Smooth muscle cell (in vitro differentiated cells): ENCODE results near the gene PIK3R1. TPM values are rescaled to one million over a fixed set of nuclear protein-coding genes. Genes with fewer than 3 reads are reported as not detected.

ENCODE experiments used
- DNase-seq: peaks from one replicate; lab custom pipeline; 2025; ENCODE audit not compliant: unreplicated experiment; lab: John Stamatoyannopoulos, UW
- H2AFZ ChIP-seq: fragments of 200-600 bp; sonication (generic); 2 replicates; pipeline ENCODE4 v1.6.0; 2016; ENCODE audit warnings: antibody characterized with exemption, low read depth, mild to moderate bottlenecking
- H3F3A ChIP-seq: fragments of 200-600 bp; sonication (generic); 2 replicates; pipeline ENCODE4 v1.6.0; 2017; ENCODE audit warnings: antibody characterized with exemption, low read depth
- H3K27ac ChIP-seq: fragments of 200-600 bp; sonication (generic); 2 replicates; pipeline ENCODE4 v1.5.1; 2016; ENCODE audit warnings: low read depth, mild to moderate bottlenecking
- H3K27me3 ChIP-seq: fragments of 200-600 bp; sonication (generic); 2 replicates; pipeline ENCODE4 v1.6.1; 2016; ENCODE audit warnings: low read depth, mild to moderate bottlenecking
- H3K36me3 ChIP-seq: fragments of 200-600 bp; sonication (generic); 2 replicates; pipeline ENCODE4 v1.5.1; 2016; ENCODE audit warnings: low read depth
- H3K4me1 ChIP-seq: fragments of 200-600 bp; sonication (generic); 2 replicates; pipeline ENCODE4 v1.5.1; 2016; ENCODE audit warnings: low read depth
- H3K4me2 ChIP-seq: fragments of 200-600 bp; sonication (generic); 2 replicates; pipeline ENCODE4 v1.6.0; 2016; ENCODE audit warnings: mild to moderate bottlenecking
- H3K4me3 ChIP-seq: fragments of 200-600 bp; sonication (generic); 2 replicates; pipeline ENCODE4 v1.5.1; 2016; ENCODE audit warnings: mild to moderate bottlenecking
- H3K79me2 ChIP-seq: fragments of 200-600 bp; sonication (generic); 2 replicates; pipeline ENCODE4 v1.6.0; 2016; ENCODE audit warnings: low read depth, mild to moderate bottlenecking
- H3K9ac ChIP-seq: fragments of 200-600 bp; sonication (generic); 2 replicates; pipeline ENCODE4 v1.6.0; 2016; ENCODE audit warnings: low read depth
- H3K9me3 ChIP-seq: fragments of 200-600 bp; sonication (generic); replicated peaks from 2 replicates; pipeline ENCODE4 v1.5.1; 2016; ENCODE audit warnings: low read depth
- H4K20me1 ChIP-seq: fragments of 200-600 bp; sonication (generic); 2 replicates; pipeline ENCODE4 v1.6.0; 2016; ENCODE audit warnings: low read depth
- CTCF ChIP-seq: fragments of 200-600 bp; sonication (generic); IDR thresholded peaks from 2 replicates; pipeline ENCODE4 v1.5.1; 2017; ENCODE audit warnings: borderline replicate concordance, mild to moderate bottlenecking, antibody characterized with exemption; ENCODE audit not compliant: insufficient read depth, poor library complexity, severe bottlenecking
- WGBS: methylation state at CpG from one replicate; pipeline ENCODE4 v1.1.7; 2016; ENCODE audit warnings: low lambda C conversion rate; 5-methylcytosine and 5-hydroxymethylcytosine counted together
- polyA plus RNA-seq: library from polyadenylated mRNA; unstranded; fragments of >200 nt; fragmentation: Nextera tagmentation; extraction: Ambion mirVana; gene quantifications from 2 replicates; pipeline ENCODE4 v1.2.1, GENCODE V29; 2016
- total RNA-seq: library from RNA; depleted of rRNA; stranded (reverse); fragments of >200 nt; gene quantifications from 2 replicates; pipeline ENCODE4 v1.2.3, GENCODE V29; 2014

The PIK3R1 gene
- total and polyA plus RNA-seq, 2 experiments from 2014 or later: 5.3 to 63.6 TPM

- no peak overlapping the region for H3K4me3 ChIP-seq
- no peaks in the 10 kb centered on the region for H3F3A ChIP-seq
- H2AFZ ChIP-seq: no peak overlapping the region
- H3K36me3 ChIP-seq: no peaks in the 10 kb centered on the region
- no peak for TF ChIP-seq CTCF
- no peak overlapping the region for H3K9ac ChIP-seq
- DNase-seq: no peak
- H3K9me3 ChIP-seq: no peaks in the 10 kb centered on the region
- no peaks in the 10 kb centered on the region for H3K27me3 ChIP-seq
- H4K20me1 ChIP-seq: no peaks in the 10 kb centered on the region
- 87% methylated on average over 7 of the region's 7 CpGs for WGBS
- no peak overlapping the region for H3K4me2 ChIP-seq
- H3K4me1 ChIP-seq: peaks cover 3% of the 10 kb centered on the region
- H3K79me2 ChIP-seq: no peaks in the 10 kb centered on the region
- no peak overlapping the region for H3K27ac ChIP-seq
Measured at GRCh38 chr5:68176802-68177479, 38.6 kb upstream of the PIK3R1 start.

- H3K4me2 ChIP-seq: no peak overlapping the region
- H3K27ac ChIP-seq: no peak overlapping the region
- no peaks in the 10 kb centered on the region for H4K20me1 ChIP-seq
- H3F3A ChIP-seq: no peaks in the 10 kb centered on the region
- H3K9ac ChIP-seq: no peak overlapping the region
- no peak overlapping the region for H3K4me3 ChIP-seq
- TF ChIP-seq CTCF: no peak
- no peak overlapping the region for H2AFZ ChIP-seq
- no peaks in the 10 kb centered on the region for H3K27me3 ChIP-seq
- WGBS: 86% methylated on average over 11 of the region's 11 CpGs
- no peak for DNase-seq
- H3K9me3 ChIP-seq: no peaks in the 10 kb centered on the region
- H3K79me2 ChIP-seq: no peaks in the 10 kb centered on the region
- H3K36me3 ChIP-seq: no peaks in the 10 kb centered on the region
- H3K4me1 ChIP-seq: no peaks in the 10 kb centered on the region
Measured at GRCh38 chr5:68177676-68178075, 37.9 kb upstream of the PIK3R1 start.

GRCh38 chr5:68178579-68178978 lies 37.0 kb upstream of the PIK3R1 start:
- Histone ChIP-seq H3K36me3 (no peaks in the 10 kb centered on the region), H4K20me1 (no peaks in the 10 kb centered on the region), H3K79me2 (no peaks in the 10 kb centered on the region), H3F3A (no peaks in the 10 kb centered on the region), H3K9ac (no peak overlapping the region), H3K27ac (no peak overlapping the region), H3K4me1 (no peaks in the 10 kb centered on the region), H3K4me2 (no peak overlapping the region), H3K4me3 (no peak overlapping the region), H3K27me3 (no peaks in the 10 kb centered on the region), H3K9me3 (no peaks in the 10 kb centered on the region), H2AFZ (no peak overlapping the region)
- DNase-seq: no peak
- WGBS: 61% methylated on average over 2 of the region's 2 CpGs
- no peak for TF ChIP-seq CTCF
